ENCODE data around the gene ANKRD52.
A peak's percentile ranks its signal among the peaks of the same experiment; 100 is the strongest.

Gene ANKRD52

DNA sequence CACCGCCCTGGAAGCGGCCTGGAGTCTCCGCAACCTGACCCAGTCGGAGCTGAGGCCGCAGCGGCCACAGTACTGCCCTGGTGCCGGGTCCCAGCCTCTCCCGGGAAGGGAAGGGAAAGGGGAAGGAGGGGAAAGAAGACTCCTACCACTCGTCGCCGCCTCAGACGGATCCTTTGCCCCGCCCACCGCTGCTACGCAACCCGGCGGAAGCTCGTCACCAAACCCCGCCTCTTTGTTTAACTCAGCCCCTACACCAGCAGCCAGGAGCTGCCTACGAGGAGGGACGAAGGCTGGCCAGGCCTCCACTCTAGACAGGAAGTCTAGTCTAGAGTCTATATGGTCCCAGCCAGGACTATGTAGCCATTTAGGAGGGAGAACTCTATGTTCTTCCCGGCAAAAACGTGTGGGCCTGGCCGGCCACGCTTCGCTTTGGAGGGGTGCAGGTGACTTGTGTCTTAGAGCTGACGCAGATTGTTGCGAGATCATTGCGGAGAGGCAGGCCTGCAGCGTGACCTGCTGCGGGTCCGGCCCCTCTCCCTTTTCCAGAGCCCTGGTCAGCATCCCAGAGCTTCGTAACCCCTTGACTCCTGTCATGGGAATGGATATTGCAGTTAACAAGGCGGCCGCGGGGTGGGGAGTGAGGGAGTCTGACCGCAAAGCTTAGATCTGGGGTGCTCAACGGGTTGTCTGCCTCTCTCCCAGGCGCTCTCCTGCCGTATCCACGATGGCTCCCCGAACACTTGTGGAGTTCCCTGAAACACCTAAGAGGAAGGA is 36.2 kb downstream of the ANKRD52 start, which contains the start of gene RNF41:
Gene RNF41, minus strand, starts transcription at position 166 of the 774 bp plus-strand sequence. CDS start 7,875 bp downstream, outside the sequence.
- peak within 1 kb of the TSS; percentile 79 for H3K4me2 ChIP-seq (ENCODE audit: low read length, poor library complexity, severe bottlenecking)
- no peaks in the 10 kb centered on the region for H3K27me3 ChIP-seq (ENCODE audit: control insufficient read depth in 1 of 2, insufficient read depth in 1 of 2, low read length in 2 of 2)
- peak within 1 kb of the TSS; percentile 76 to 92 for H3K4me3 ChIP-seq (ENCODE audit: insufficient read depth in 1 of 2, low read depth in 1 of 2, low read length in 2 of 2)
- H3K79me1 ChIP-seq (replicated peaks; ENCODE audit: low read length, poor library complexity, severe bottlenecking), result peaks cover 19% of the 10 kb centered on the region
- H3K4ac ChIP-seq (ENCODE audit: low read depth in 1 of 2, low read length in 2 of 2), result peak within 1 kb of the TSS; percentile 97 to 100
- H3K14ac ChIP-seq (ENCODE audit: low read length in 2 of 2), result peak within 1 kb of the TSS in 1 of 2 experiments; percentile 80
- peak within 1 kb of the TSS; percentile 21 to 51 for H3K23ac ChIP-seq (ENCODE audit: low read length in 2 of 2)
- H3K9ac ChIP-seq (ENCODE audit: low read length), result peak within 1 kb of the TSS; percentile 92
- peak within 1 kb of the TSS; percentile 88 for H2BK12ac ChIP-seq (ENCODE audit: low read length in 2 of 2)
- peak within 1 kb of the TSS; percentile 98 for H3K27ac ChIP-seq (ENCODE audit: low read length, poor library complexity, severe bottlenecking)
- H3K18ac ChIP-seq (ENCODE audit: low read depth in 1 of 2, low read length in 2 of 2), result peak within 1 kb of the TSS; percentile 91 to 98
- peak within 1 kb of the TSS; percentile 69 for H2BK5ac ChIP-seq (ENCODE audit: low read depth, low read length, poor library complexity, severe bottlenecking)
- peak within 1 kb of the TSS; percentile 73 for H2BK120ac ChIP-seq (ENCODE audit: low read depth, low read length)
- peaks cover 20% of the 10 kb centered on the region for H3K4me1 ChIP-seq (ENCODE audit: control insufficient read depth, insufficient read depth, low read depth, low read length)
- peak within 1 kb of the TSS; percentile 63 for H2BK15ac ChIP-seq (ENCODE audit: low read depth, poor library complexity, severe bottlenecking)
- H2AFZ ChIP-seq (ENCODE audit: low read depth, low read length), result peak within 1 kb of the TSS; percentile 80
- peak within 1 kb of the TSS; percentile 97 for H4K8ac ChIP-seq (ENCODE audit: low read length)
- DNase-seq, result peak; percentile 99
- H2AK5ac ChIP-seq (ENCODE audit: low read length, severe bottlenecking), result peak within 1 kb of the TSS; percentile 79
- 18% methylated on average over 24 of the region's 42 CpGs for WGBS
- no peaks in the 10 kb centered on the region for H3K9me3 ChIP-seq (ENCODE audit: control insufficient read depth, low read length)
- peak within 1 kb of the TSS; percentile 97 for H4K91ac ChIP-seq (ENCODE audit: low read length)
- H3K36me3 ChIP-seq (ENCODE audit: control insufficient read depth in 1 of 2, insufficient read depth in 2 of 2, low read depth in 1 of 2, low read length in 2 of 2), result peaks cover 3 to 7% of the 10 kb centered on the region in 2 experiments

- Histone ChIP-seq H2AFZ (ENCODE audit: low read depth, low read length) (no peak overlapping the region), H3K9ac (ENCODE audit: low read length) (peak overlapping the region; percentile 92), H3K36me3 (ENCODE audit: control insufficient read depth in 1 of 2, insufficient read depth in 2 of 2, low read depth in 1 of 2, low read length in 2 of 2) (peaks cover 7 to 11% of the 10 kb centered on the region in 2 experiments), H3K14ac (ENCODE audit: low read length in 2 of 2) (peak overlapping the region in 1 of 2 experiments; percentile 49), H2BK120ac (ENCODE audit: low read depth, low read length) (peak overlapping the region; percentile 73), H3K27me3 (ENCODE audit: control insufficient read depth in 1 of 2, insufficient read depth in 1 of 2, low read length in 2 of 2) (no peaks in the 10 kb centered on the region), H2AK5ac (ENCODE audit: low read length, severe bottlenecking) (peak overlapping the region; percentile 15), H2BK15ac (ENCODE audit: low read depth, poor library complexity, severe bottlenecking) (peak overlapping the region; percentile 63), H3K4me2 (ENCODE audit: low read length, poor library complexity, severe bottlenecking) (peak overlapping the region; percentile 76), H3K9me3 (ENCODE audit: control insufficient read depth, low read length) (no peaks in the 10 kb centered on the region), H3K79me1 (replicated peaks; ENCODE audit: low read length, poor library complexity, severe bottlenecking) (peaks cover 23% of the 10 kb centered on the region), H4K8ac (ENCODE audit: low read length) (peak overlapping the region; percentile 21), H4K91ac (ENCODE audit: low read length) (peak overlapping the region; percentile 29), H2BK12ac (ENCODE audit: low read length in 2 of 2) (peak overlapping the region; percentile 25 to 88), H3K23ac (ENCODE audit: low read length in 2 of 2) (peak overlapping the region; percentile 21 to 51), H3K4me3 (ENCODE audit: insufficient read depth in 1 of 2, low read depth in 1 of 2, low read length in 2 of 2) (peak overlapping the region; percentile 76 to 92), H2BK5ac (ENCODE audit: low read depth, low read length, poor library complexity, severe bottlenecking) (peak overlapping the region; percentile 48), H3K27ac (ENCODE audit: low read length, poor library complexity, severe bottlenecking) (peak overlapping the region; percentile 95), H3K4ac (ENCODE audit: low read depth in 1 of 2, low read length in 2 of 2) (peak overlapping the region in 1 of 2 experiments; percentile 54), H3K18ac (ENCODE audit: low read depth in 1 of 2, low read length in 2 of 2) (peak overlapping the region; percentile 70 to 85), H3K4me1 (ENCODE audit: control insufficient read depth, insufficient read depth, low read depth, low read length) (peaks cover 20% of the 10 kb centered on the region)
- WGBS, result under 1% methylated on average over 17 of the region's 21 CpGs
- peak; percentile 82 for DNase-seq
Measured at GRCh38 chr12:56221232-56221756, 36.9 kb downstream of the ANKRD52 start.

DNA sequence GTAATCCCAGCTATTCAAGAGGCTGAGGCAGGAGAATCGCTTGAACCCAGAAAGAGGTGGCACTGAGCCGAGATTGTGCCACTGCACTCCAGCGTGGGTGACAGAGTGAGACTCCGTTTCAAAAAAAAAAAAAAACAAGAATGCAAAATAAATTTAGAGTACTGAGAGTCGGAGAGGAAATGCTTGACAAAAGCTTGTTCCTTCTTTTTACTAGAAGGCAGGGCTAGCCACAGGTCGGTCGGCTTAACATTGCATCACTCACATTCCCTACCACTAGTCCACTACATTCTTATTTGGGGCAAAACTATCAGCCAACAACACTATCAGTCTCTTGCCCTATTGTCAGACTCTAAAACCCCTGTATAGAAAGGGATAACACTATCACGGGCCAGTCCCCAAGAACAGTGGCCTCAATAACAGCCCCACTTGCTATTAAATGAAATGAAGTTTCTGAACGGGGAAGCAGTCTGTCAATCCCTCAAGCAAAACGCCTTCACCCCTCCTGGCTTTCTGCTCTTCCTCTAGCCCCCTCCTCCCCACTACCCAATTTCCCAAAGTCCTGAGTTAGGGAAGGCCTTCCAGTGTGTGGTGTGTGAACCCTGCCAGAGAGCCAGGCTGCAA is 37.5 kb downstream of the ANKRD52 start:
- Histone ChIP-seq H3K9ac (ENCODE audit: low read length) (peak overlapping the region; percentile 92), H3K4me2 (ENCODE audit: low read length, poor library complexity, severe bottlenecking) (peak overlapping the region; percentile 76), H3K4me1 (ENCODE audit: control insufficient read depth, insufficient read depth, low read depth, low read length) (peaks cover 20% of the 10 kb centered on the region), H3K9me3 (ENCODE audit: control insufficient read depth, low read length) (no peaks in the 10 kb centered on the region), H3K27ac (ENCODE audit: low read length, poor library complexity, severe bottlenecking) (peak overlapping the region; percentile 95), H2BK15ac (ENCODE audit: low read depth, poor library complexity, severe bottlenecking) (peak overlapping the region; percentile 63), H3K79me1 (replicated peaks; ENCODE audit: low read length, poor library complexity, severe bottlenecking) (peaks cover 24% of the 10 kb centered on the region), H2BK5ac (ENCODE audit: low read depth, low read length, poor library complexity, severe bottlenecking) (no peak overlapping the region), H3K27me3 (ENCODE audit: control insufficient read depth in 1 of 2, insufficient read depth in 1 of 2, low read length in 2 of 2) (no peaks in the 10 kb centered on the region), H2BK12ac (ENCODE audit: low read length in 2 of 2) (peak overlapping the region in 1 of 2 experiments; percentile 88), H2AK5ac (ENCODE audit: low read length, severe bottlenecking) (peak overlapping the region; percentile 14), H3K4ac (ENCODE audit: low read depth in 1 of 2, low read length in 2 of 2) (peak overlapping the region in 1 of 2 experiments; percentile 9), H3K36me3 (ENCODE audit: control insufficient read depth in 1 of 2, insufficient read depth in 2 of 2, low read depth in 1 of 2, low read length in 2 of 2) (peaks cover 10 to 12% of the 10 kb centered on the region in 2 experiments), H2BK120ac (ENCODE audit: low read depth, low read length) (peak overlapping the region; percentile 73), H2AFZ (ENCODE audit: low read depth, low read length) (no peak overlapping the region), H4K91ac (ENCODE audit: low read length) (peak overlapping the region; percentile 29), H4K8ac (ENCODE audit: low read length) (peak overlapping the region; percentile 21), H3K4me3 (ENCODE audit: insufficient read depth in 1 of 2, low read depth in 1 of 2, low read length in 2 of 2) (peak overlapping the region; percentile 76 to 92), H3K18ac (ENCODE audit: low read depth in 1 of 2, low read length in 2 of 2) (peak overlapping the region; percentile 48 to 85), H3K14ac (ENCODE audit: low read length in 2 of 2) (no peak overlapping the region), H3K23ac (ENCODE audit: low read length in 2 of 2) (peak overlapping the region in 1 of 2 experiments; percentile 21)
- 46% methylated on average over 8 of the region's 10 CpGs for WGBS
- DNase-seq, result peak; percentile 50
